Skeletal muscle tissue (tissue), 4 donors: Measurements from ENCODE around the gene MYMX. TPM values are rescaled to one million over a fixed set of nuclear protein-coding genes. Genes with fewer than 3 reads are reported as not detected.
"Not testable (repeated sequence)": the region's sequence is repeated elsewhere in the genome, so short reads cannot be mapped to it uniquely, and the experiment has no call there.

Experiments
- H3K27ac ChIP-seq: one replicate; pipeline ENCODE4 v1.7.0; 2013; ENCODE audit warnings: mild to moderate bottlenecking, low read depth, low read length, inconsistent platforms
- H3K27me3 ChIP-seq, 3 donors: one replicate each; pipeline ENCODE4 v1.7.0; 2013; ENCODE audit warnings: low read length in 3 of 3; ENCODE audit not compliant: control insufficient read depth in 3 of 3, insufficient read depth in 3 of 3
- H3K36me3 ChIP-seq, 3 donors: one replicate each; pipeline ENCODE4 v1.7.0; 2013; ENCODE audit warnings: low read length in 3 of 3; ENCODE audit not compliant: control insufficient read depth in 3 of 3, insufficient read depth in 3 of 3
- H3K4me1 ChIP-seq, 3 donors: one replicate each; pipeline ENCODE4 v1.7.0; 2013; ENCODE audit warnings: low read length in 3 of 3, mild to moderate bottlenecking in 3 of 3; ENCODE audit not compliant: control insufficient read depth in 3 of 3, insufficient read depth in 3 of 3
- H3K4me3 ChIP-seq, 3 donors: one replicate each; pipeline ENCODE4 v1.7.0; 2013; ENCODE audit warnings: low read length in 3 of 3
- H3K9ac ChIP-seq, 3 donors: one replicate each; pipeline ENCODE4 v1.7.0; 2013; ENCODE audit warnings: low read length in 3 of 3, mild to moderate bottlenecking in 3 of 3, moderate library complexity in 2 of 3, low read depth in 1 of 3
- H3K9me3 ChIP-seq, 3 donors: one replicate each; pipeline ENCODE4 v1.7.0; 2013; ENCODE audit warnings: low read length in 3 of 3; ENCODE audit not compliant: control insufficient read depth in 3 of 3
- total RNA-seq: library from RNA; depleted of rRNA; stranded (reverse); fragments of >200 nt; gene quantifications from one replicate; pipeline ENCODE4 v1.2.3, GENCODE V29; 2014
- donor health status: Osteomylitis.

MYMX gene
- total RNA-seq, 1 donor from 2014 or later, result 7.3 TPM

DNA sequence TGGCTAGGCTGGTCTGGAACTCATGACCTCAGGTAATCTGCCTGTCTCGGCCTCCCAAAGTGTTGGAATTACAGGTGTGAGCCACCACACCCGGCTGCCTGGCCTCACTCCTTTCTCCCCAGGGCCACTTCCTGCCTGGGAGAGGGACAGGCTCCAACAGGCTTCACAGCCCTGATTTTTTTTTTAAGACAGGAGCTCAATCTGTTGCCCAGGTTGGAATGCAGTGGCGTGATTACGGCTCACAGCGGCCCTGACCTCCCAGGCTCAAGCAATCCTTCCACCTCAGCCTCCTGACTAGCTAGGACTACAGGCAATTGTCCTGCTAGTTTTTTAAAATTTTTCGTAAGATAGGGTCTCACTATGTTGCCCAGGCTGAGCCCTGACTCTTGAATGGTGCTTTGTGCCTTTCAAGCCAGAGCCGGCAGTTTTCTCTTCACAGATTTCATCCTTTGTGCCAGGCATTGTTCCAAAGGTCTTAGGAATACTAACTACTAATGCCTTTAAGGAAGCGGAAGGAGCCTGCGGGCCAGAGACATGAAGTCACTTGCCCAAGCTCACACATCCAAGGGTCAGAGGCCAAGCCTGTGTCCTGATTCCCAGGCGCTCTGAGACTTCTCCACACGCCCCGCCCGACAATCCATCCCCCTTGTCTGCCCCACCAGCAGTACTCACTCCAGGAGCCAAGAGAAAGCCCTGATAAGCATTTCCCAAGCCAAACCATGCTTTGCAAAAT, 38.9 kb upstream of the MYMX start:
- Histone ChIP-seq H3K4me3 (no peak overlapping the region), H3K27ac (peak overlapping the region; percentile 30), H3K36me3 (no peaks in the 10 kb centered on the region), H3K4me1 (peaks cover 2 to 13% (median 11%) of the 10 kb centered on the region in 3 donors), H3K9ac (no peak overlapping the region), H3K9me3 (no peaks in the 10 kb centered on the region), H3K27me3 (no peaks in the 10 kb centered on the region)

- Histone ChIP-seq H3K27me3 (no peaks in the 10 kb centered on the region), H3K4me3 (no peak overlapping the region), H3K9me3 (no peaks in the 10 kb centered on the region), H3K4me1 (peaks cover 0 to 11% (median 8%) of the 10 kb centered on the region in 3 donors), H3K9ac (no peak overlapping the region), H3K27ac (peak overlapping the region; percentile 30), H3K36me3 (no peaks in the 10 kb centered on the region)
Measured at GRCh38 chr6:44178424-44179071, 38.2 kb upstream of the MYMX start.

DNA sequence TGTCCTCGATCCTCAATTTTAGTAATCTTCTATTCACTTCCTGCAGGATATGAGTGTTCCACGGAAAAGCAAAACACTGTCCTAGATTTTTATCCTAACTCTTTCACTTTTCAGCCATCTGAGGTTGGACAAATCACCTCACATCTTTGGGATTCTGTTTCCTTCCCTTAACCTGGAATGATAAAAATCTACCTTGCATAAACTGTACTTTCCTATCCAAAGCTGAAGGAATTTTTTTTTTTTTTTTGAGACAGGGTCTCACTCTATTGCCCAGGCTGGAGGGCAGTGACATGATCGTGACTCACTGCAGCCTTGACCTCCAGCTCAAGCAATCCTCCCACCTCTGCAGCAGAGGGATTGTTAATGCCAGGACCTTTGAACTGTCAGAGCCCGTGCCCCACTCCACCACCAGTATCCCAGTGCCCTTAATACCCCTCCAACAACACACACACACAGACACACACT, 37.6 kb upstream of the MYMX start:
- H3K9me3 ChIP-seq, result no peaks in the 10 kb centered on the region
- H3K27ac ChIP-seq, result no peak overlapping the region
- peaks cover 0 to 11% (median 8%) of the 10 kb centered on the region in 3 donors for H3K4me1 ChIP-seq
- H3K9ac ChIP-seq, result no peak overlapping the region
- no peaks in the 10 kb centered on the region for H3K27me3 ChIP-seq
- no peaks in the 10 kb centered on the region for H3K36me3 ChIP-seq
- no peak overlapping the region for H3K4me3 ChIP-seq

DNA sequence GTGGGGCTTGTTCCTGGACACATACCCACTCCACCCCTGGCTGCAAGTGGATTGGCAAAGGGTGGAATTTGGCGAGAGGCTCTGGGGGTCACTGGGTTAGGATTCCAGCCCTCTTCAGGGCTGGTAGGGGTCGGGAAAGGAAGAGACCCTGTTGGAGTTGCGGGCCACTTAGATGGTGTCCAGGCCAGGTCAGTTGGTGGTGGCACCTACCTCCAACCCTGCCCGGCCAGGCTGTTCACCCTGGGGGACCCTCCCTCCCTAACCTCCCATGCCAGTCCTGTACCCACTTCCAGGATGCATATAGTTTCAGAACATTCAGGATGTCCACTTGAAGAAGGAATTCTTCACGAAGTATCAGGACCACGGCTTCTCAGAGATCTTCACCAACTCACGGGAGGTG, 37.1 kb upstream of the MYMX start:
- Histone ChIP-seq H3K27me3 (no peaks in the 10 kb centered on the region), H3K4me1 (peaks cover 0 to 11% (median 8%) of the 10 kb centered on the region in 3 donors), H3K4me3 (no peak overlapping the region), H3K9ac (no peak overlapping the region), H3K36me3 (no peaks in the 10 kb centered on the region), H3K27ac (no peak overlapping the region), H3K9me3 (no peaks in the 10 kb centered on the region)

- Histone ChIP-seq H3K36me3 (no peaks in the 10 kb centered on the region), H3K9me3 (no peaks in the 10 kb centered on the region), H3K4me3 (no peak overlapping the region), H3K4me1 (peaks cover 0 to 11% (median 8%) of the 10 kb centered on the region in 3 donors), H3K27ac (no peak overlapping the region), H3K27me3 (no peaks in the 10 kb centered on the region), H3K9ac (no peak overlapping the region)
Measured at GRCh38 chr6:44180406-44180805, 36.3 kb upstream of the MYMX start.

GRCh38 chr6:44180886-44181285, 35.8 kb upstream of the MYMX start:
- no peak overlapping the region for H3K9ac ChIP-seq
- H3K9me3 ChIP-seq, result no peaks in the 10 kb centered on the region
- H3K27me3 ChIP-seq, result no peaks in the 10 kb centered on the region
- H3K4me1 ChIP-seq, result peaks cover 0 to 11% (median 8%) of the 10 kb centered on the region in 3 donors
- H3K4me3 ChIP-seq, result no peak overlapping the region
- no peaks in the 10 kb centered on the region for H3K36me3 ChIP-seq
- no peak overlapping the region for H3K27ac ChIP-seq

- H3K4me1 ChIP-seq, result peaks cover 0 to 11% (median 9%) of the 10 kb centered on the region in 3 donors
- H3K36me3 ChIP-seq, H3K4me3 ChIP-seq, H3K9ac ChIP-seq, H3K27me3 ChIP-seq, H3K9me3 ChIP-seq, H3K27ac ChIP-seq: not testable (repeated sequence)
Measured at GRCh38 chr6:44181784-44182183, 34.9 kb upstream of the MYMX start.

- H3K9me3 ChIP-seq, result no peaks in the 10 kb centered on the region
- no peaks in the 10 kb centered on the region for H3K36me3 ChIP-seq
- H3K27ac ChIP-seq, result no peak overlapping the region
- H3K27me3 ChIP-seq, result no peaks in the 10 kb centered on the region
- no peak overlapping the region for H3K4me3 ChIP-seq
- peaks cover 0 to 8% (median 6%) of the 10 kb centered on the region in 3 donors for H3K4me1 ChIP-seq
- H3K9ac ChIP-seq, result no peak overlapping the region
Measured at GRCh38 chr6:44182911-44183390, 33.8 kb upstream of the MYMX start.

GRCh38 chr6:44183783-44184182, 32.9 kb upstream of the MYMX start:
- H3K36me3 ChIP-seq, result no peaks in the 10 kb centered on the region

GRCh38 chr6:44185356-44185755, 31.4 kb upstream of the MYMX start:
- not testable (repeated sequence) for H3K4me1 ChIP-seq, H3K4me3 ChIP-seq, H3K36me3 ChIP-seq, H3K27ac ChIP-seq, H3K9me3 ChIP-seq, H3K27me3 ChIP-seq, H3K9ac ChIP-seq

More at GRCh38 chr6:44183783-44184182, 32.9 kb upstream of the MYMX start:
- H3K9ac ChIP-seq, result no peak overlapping the region
- peaks cover 0 to 4% (median 2%) of the 10 kb centered on the region in 3 donors for H3K4me1 ChIP-seq
- no peaks in the 10 kb centered on the region for H3K27me3 ChIP-seq
- no peaks in the 10 kb centered on the region for H3K9me3 ChIP-seq
- H3K4me3 ChIP-seq, result no peak overlapping the region
- no peak overlapping the region for H3K27ac ChIP-seq
